22Rv1 (cell line): Measurements from ENCODE around the gene EIF4G1.

ENCODE experiments used
- ZFX ChIP-seq: fragments of 450-650 bp; IDR thresholded peaks from 2 replicates; pipeline ENCODE4 v1.6.1; 2017; ENCODE audit warnings: antibody characterized with exemption, borderline replicate concordance
- TF ChIP-seq, protein P1 (sequence below): fragments of 450-650 bp; IDR thresholded peaks from 2 replicates; pipeline ENCODE4 v1.5.1; 2017; ENCODE audit warnings: mild to moderate bottlenecking

GRCh38 chr3:184337399-184337714 is 23.0 kb downstream of the EIF4G1 start, which contains the start of gene FAM131A:
- TF ChIP-seq, protein P1, sequence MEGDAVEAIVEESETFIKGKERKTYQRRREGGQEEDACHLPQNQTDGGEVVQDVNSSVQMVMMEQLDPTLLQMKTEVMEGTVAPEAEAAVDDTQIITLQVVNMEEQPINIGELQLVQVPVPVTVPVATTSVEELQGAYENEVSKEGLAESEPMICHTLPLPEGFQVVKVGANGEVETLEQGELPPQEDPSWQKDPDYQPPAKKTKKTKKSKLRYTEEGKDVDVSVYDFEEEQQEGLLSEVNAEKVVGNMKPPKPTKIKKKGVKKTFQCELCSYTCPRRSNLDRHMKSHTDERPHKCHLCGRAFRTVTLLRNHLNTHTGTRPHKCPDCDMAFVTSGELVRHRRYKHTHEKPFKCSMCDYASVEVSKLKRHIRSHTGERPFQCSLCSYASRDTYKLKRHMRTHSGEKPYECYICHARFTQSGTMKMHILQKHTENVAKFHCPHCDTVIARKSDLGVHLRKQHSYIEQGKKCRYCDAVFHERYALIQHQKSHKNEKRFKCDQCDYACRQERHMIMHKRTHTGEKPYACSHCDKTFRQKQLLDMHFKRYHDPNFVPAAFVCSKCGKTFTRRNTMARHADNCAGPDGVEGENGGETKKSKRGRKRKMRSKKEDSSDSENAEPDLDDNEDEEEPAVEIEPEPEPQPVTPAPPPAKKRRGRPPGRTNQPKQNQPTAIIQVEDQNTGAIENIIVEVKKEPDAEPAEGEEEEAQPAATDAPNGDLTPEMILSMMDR: no peak
- TF ChIP-seq ZFX: no peak
